ENCODE measurements around the gene SMAD6.

- TF ChIP-seq EZH2 (IDR thresholded peaks at IDR 0.05; ENCODE audit: insufficient read depth, poor library complexity, severe bottlenecking) (no peak), EZH2phosphoT487 (IDR thresholded peaks at IDR 0.05; ENCODE audit: insufficient read depth, low read depth) (no peak)
These were observed 16.4 kb downstream of the SMAD6 start for GRCh38 chr15:66718220-66718988.
